GM15510 (cell line): ENCODE data around the gene CABYR.

ENCODE experiments used
- POLR2A ChIP-seq: IDR thresholded peaks from 3 replicates; pipeline ENCODE4 v1.6.1; 2011; ENCODE audit warnings: borderline replicate concordance; ENCODE audit not compliant: insufficient read length; ENCODE audit errors: extremely low read depth

CABYR gene

GRCh38 chr18:24196764-24197163, 57.9 kb downstream of the CABYR start:
- TF ChIP-seq POLR2A, result no peak

GRCh38 chr18:24197412-24197811, 58.5 kb downstream of the CABYR start:
- no peak for TF ChIP-seq POLR2A

- no peak for TF ChIP-seq POLR2A
Measured at GRCh38 chr18:24198461-24198860, 59.6 kb downstream of the CABYR start.

- no peak for TF ChIP-seq POLR2A
Measured at GRCh38 chr18:24199372-24199962, 60.6 kb downstream of the CABYR start.

- no peak for TF ChIP-seq POLR2A
Measured at GRCh38 chr18:24200494-24201290, 61.8 kb downstream of the CABYR start.

- TF ChIP-seq POLR2A, result no peak
Measured at GRCh38 chr18:24201699-24202687, 63.1 kb downstream of the CABYR start.

- no peak for TF ChIP-seq POLR2A
Measured at GRCh38 chr18:24204904-24205303, 66.0 kb downstream of the CABYR start.

GRCh38 chr18:24208270-24209035, 69.6 kb downstream of the CABYR start:
- no peak for TF ChIP-seq POLR2A

GRCh38 chr18:24209558-24209957, 70.7 kb downstream of the CABYR start:
- TF ChIP-seq POLR2A, result no peak
